ENCODE results near the gene SCAPER. TPM values are rescaled to one million over a fixed set of nuclear protein-coding genes. Genes with fewer than 3 reads are reported as not detected.
"Not testable (repeated sequence)": the region's sequence is repeated elsewhere in the genome, so short reads cannot be mapped to it uniquely, and the experiment has no call there.

Gene SCAPER
- polyA plus RNA-seq, 1 donor from 2014 or later = 77.1 TPM

GRCh38 chr15:76885212-76885611, 19.9 kb downstream of the SCAPER start:
- Histone ChIP-seq H3K36me3 (ENCODE audit: insufficient read depth, low read length) (no peaks in the 10 kb centered on the region), H3K27me3 (ENCODE audit: insufficient read depth, low read depth, low read length) (no peaks in the 10 kb centered on the region), H3K4me3 (ENCODE audit: low read length) (no peak overlapping the region), H3K79me2 (replicated peaks; ENCODE audit: insufficient read depth, low read length) (peaks cover 8% of the 10 kb centered on the region), H3K4me2 (ENCODE audit: low read length) (no peak overlapping the region), H3K9ac (ENCODE audit: low read length) (no peak overlapping the region), H2AFZ (ENCODE audit: low read depth, low read length) (no peak overlapping the region), H3K9me3 (ENCODE audit: low read length) (no peaks in the 10 kb centered on the region), H4K20me1 (ENCODE audit: insufficient read depth) (no peaks in the 10 kb centered on the region), H3K27ac (ENCODE audit: low read length) (no peak overlapping the region), H3F3A (ENCODE audit: insufficient read depth, low read length, poor library complexity, severe bottlenecking) (no peaks in the 10 kb centered on the region), H3K9me2 (ENCODE audit: insufficient read depth, low read length) (no peaks in the 10 kb centered on the region)
- TF ChIP-seq EZH2 (IDR thresholded peaks at IDR 0.05; ENCODE audit: borderline replicate concordance, insufficient read depth, low read length, poor library complexity, severe bottlenecking) = no peak
- TF ChIP-seq SMC3 (conservative IDR thresholded peaks at IDR 0.05; ENCODE audit: poor library complexity) = no peak
- no peak for TF ChIP-seq RAD21 (conservative IDR thresholded peaks at IDR 0.05)
- no peak for TF ChIP-seq TAF1 (IDR thresholded peaks at IDR 0.05; ENCODE audit: low read depth)
- TF ChIP-seq CTCF (IDR thresholded peaks at IDR 0.05; ENCODE audit: poor library complexity, severe bottlenecking) = no peak

- no peaks in the 10 kb centered on the region for H3F3A ChIP-seq (ENCODE audit: insufficient read depth, low read length, poor library complexity, severe bottlenecking)
- H3K4me3 ChIP-seq (ENCODE audit: low read length) = no peak overlapping the region
- H3K27me3 ChIP-seq (ENCODE audit: insufficient read depth, low read depth, low read length) = no peaks in the 10 kb centered on the region
- H3K9ac ChIP-seq (ENCODE audit: low read length) = no peak overlapping the region
- H3K79me2 ChIP-seq (replicated peaks; ENCODE audit: insufficient read depth, low read length) = no peaks in the 10 kb centered on the region
- H3K27ac ChIP-seq (ENCODE audit: low read length) = no peak overlapping the region
- no peaks in the 10 kb centered on the region for H3K9me3 ChIP-seq (ENCODE audit: low read length)
- H3K9me2 ChIP-seq (ENCODE audit: insufficient read depth, low read length) = no peaks in the 10 kb centered on the region
- no peak overlapping the region for H3K4me2 ChIP-seq (ENCODE audit: low read length)
- H4K20me1 ChIP-seq (ENCODE audit: insufficient read depth) = no peaks in the 10 kb centered on the region
- TF ChIP-seq TAF1 (IDR thresholded peaks at IDR 0.05; ENCODE audit: low read depth) = no peak
- no peak for TF ChIP-seq RAD21 (conservative IDR thresholded peaks at IDR 0.05)
- no peak for TF ChIP-seq REST (IDR thresholded peaks at IDR 0.05; ENCODE audit: borderline replicate concordance)
- TF ChIP-seq MXI1 (conservative IDR thresholded peaks at IDR 0.05; ENCODE audit: poor library complexity, severe bottlenecking) = no peak
- TF ChIP-seq SMC3 (conservative IDR thresholded peaks at IDR 0.05; ENCODE audit: poor library complexity) = no peak
- no peak for TF ChIP-seq EP300 (conservative IDR thresholded peaks at IDR 0.05; ENCODE audit: poor library complexity, severe bottlenecking)
- no peak for TF ChIP-seq CTCF (IDR thresholded peaks at IDR 0.05; ENCODE audit: poor library complexity, severe bottlenecking)
- TF ChIP-seq POLR2AphosphoS5 (IDR thresholded peaks at IDR 0.05) = no peak
- TF ChIP-seq EZH2 (IDR thresholded peaks at IDR 0.05; ENCODE audit: borderline replicate concordance, insufficient read depth, low read length, poor library complexity, severe bottlenecking) = no peak
- H3K36me3 ChIP-seq (ENCODE audit: insufficient read depth, low read length) = no peaks in the 10 kb centered on the region
- no peak overlapping the region for H2AFZ ChIP-seq (ENCODE audit: low read depth, low read length)
Measured at GRCh38 chr15:76875911-76876310, 29.2 kb downstream of the SCAPER start.

- not testable (repeated sequence) for H3K4me3 ChIP-seq (ENCODE audit: low read length); H3K9ac ChIP-seq (ENCODE audit: low read length); H3K9me3 ChIP-seq (ENCODE audit: low read length); H3K9me2 ChIP-seq (ENCODE audit: insufficient read depth, low read length); H3K27ac ChIP-seq (ENCODE audit: low read length); H3K36me3 ChIP-seq (ENCODE audit: insufficient read depth, low read length); H3K4me2 ChIP-seq (ENCODE audit: low read length); H2AFZ ChIP-seq (ENCODE audit: low read depth, low read length); H4K20me1 ChIP-seq (ENCODE audit: insufficient read depth); H3K27me3 ChIP-seq (ENCODE audit: insufficient read depth, low read depth, low read length); H3F3A ChIP-seq (ENCODE audit: insufficient read depth, low read length, poor library complexity, severe bottlenecking); H3K79me2 ChIP-seq (replicated peaks; ENCODE audit: insufficient read depth, low read length)
Measured at GRCh38 chr15:76873066-76873465, 32.1 kb downstream of the SCAPER start.
